ENCODE data around the gene DESI2.

DNA sequence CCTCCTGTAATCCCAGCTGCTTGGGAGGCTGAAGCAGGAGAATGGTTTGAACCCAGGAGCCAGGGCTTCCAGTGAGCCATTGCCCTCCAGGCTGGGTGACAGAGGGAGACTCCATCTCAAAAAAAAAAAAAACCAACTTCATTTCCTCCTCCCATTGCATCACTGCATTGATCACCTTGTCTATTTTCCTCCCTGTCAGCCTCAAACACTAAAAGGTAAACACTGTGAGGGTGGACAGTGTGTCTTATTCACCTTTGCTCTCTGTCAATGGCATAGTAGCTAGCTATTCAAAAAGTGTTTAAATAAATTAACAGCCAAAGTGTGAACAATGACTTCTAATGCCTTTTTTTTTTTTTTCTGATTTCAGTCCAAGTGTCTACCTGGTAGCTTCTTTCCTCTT is 13.4 kb upstream of the DESI2 start:
- TF ChIP-seq, protein P1, sequence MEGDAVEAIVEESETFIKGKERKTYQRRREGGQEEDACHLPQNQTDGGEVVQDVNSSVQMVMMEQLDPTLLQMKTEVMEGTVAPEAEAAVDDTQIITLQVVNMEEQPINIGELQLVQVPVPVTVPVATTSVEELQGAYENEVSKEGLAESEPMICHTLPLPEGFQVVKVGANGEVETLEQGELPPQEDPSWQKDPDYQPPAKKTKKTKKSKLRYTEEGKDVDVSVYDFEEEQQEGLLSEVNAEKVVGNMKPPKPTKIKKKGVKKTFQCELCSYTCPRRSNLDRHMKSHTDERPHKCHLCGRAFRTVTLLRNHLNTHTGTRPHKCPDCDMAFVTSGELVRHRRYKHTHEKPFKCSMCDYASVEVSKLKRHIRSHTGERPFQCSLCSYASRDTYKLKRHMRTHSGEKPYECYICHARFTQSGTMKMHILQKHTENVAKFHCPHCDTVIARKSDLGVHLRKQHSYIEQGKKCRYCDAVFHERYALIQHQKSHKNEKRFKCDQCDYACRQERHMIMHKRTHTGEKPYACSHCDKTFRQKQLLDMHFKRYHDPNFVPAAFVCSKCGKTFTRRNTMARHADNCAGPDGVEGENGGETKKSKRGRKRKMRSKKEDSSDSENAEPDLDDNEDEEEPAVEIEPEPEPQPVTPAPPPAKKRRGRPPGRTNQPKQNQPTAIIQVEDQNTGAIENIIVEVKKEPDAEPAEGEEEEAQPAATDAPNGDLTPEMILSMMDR (IDR thresholded peaks at IDR 0.05), result no peak
- no peak for TF ChIP-seq POLR2A (IDR thresholded peaks at IDR 0.05)
- TF ChIP-seq EP300 (IDR thresholded peaks at IDR 0.05), result no peak

Measured in suprapubic skin (tissue), 3 donors.